Left kidney (tissue), 2 donors: ENCODE measurements around the gene ABHD13. TPM values are rescaled to one million over a fixed set of nuclear protein-coding genes. Genes with fewer than 3 reads are reported as not detected.

Experiments used
- DNase-seq: peaks from one replicate; pipeline ENCODE4 v3.0.0-alpha.2; 2013
- polyA plus RNA-seq: library from polyadenylated mRNA; unstranded; fragments of 120-200 nt; gene quantifications from one replicate; pipeline ENCODE4 v1.2.1, GENCODE V29; 2013; ENCODE audit not compliant: insufficient read length

Gene ABHD13
- polyA plus RNA-seq, 1 donor = 15.7 TPM

DNA sequence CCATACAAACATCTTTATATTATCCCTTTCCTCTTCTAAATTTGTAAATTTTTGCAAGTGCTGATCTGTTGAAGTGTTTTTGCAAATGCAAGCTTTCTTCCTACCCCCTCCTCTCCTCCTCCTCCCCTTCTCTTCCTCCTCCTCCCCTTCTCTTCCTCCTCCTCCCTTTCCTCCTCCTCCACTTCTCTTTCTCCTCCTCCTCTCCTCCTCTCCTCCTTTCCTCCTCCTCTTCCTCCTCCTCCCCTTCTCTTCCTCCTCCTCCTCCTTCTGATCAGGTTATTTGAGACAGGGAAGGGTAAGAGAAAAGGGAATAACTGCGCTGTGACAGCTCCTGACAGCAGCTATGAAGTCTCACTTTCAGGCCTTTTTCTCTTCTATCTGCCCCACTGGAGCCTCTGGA, 60.3 kb downstream of the ABHD13 start:
- DNase-seq = no peak

DNA sequence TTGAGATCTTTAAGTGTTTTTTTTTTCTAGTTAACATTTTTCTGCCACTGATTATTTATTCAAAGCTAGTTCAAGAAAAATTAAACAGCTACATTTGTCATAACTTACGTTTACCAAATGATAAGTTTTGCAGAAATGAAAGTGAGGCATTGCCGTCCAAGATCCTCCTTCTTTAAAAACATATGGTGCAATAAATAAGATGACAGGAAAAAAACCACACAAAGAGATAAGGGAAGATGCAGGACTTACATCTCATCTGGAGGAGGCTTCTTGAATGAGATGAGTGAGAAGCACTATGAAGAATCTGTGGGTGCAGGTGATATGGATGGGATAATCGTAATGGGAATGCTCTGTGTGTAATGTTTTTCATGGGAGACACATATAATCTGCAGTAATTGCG, 63.7 kb downstream of the ABHD13 start:
- DNase-seq = no peak

GRCh38 chr13:108283110-108283509, 64.9 kb downstream of the ABHD13 start:
- DNase-seq = no peak

Other genes with a start within 250 kb of the ABHD13 start
- gene LIG4, start 2.9 kb upstream of the ABHD13 start, polyA plus RNA-seq = 21.0 TPM
- gene TNFSF13B, start 51.3 kb downstream of the ABHD13 start, polyA plus RNA-seq = 2.9 TPM